Stomach (tissue), 4 donors: ENCODE measurements around the gene AQR.

Experiments used
- EP300 ChIP-seq: sonication (generic); formaldehyde crosslinking; IDR thresholded peaks from one replicate; pipeline ENCODE4 v1.6.1; 2017; ENCODE audit warnings: antibody characterized with exemption
- POLR2A ChIP-seq, 4 donors: fragments of 450-650 bp; IDR thresholded peaks; one replicate each; pipeline ENCODE4 v1.6.1; 2016; ENCODE audit warnings: antibody characterized with exemption in 4 of 4, control low read depth in 2 of 4, mild to moderate bottlenecking in 1 of 4, moderate library complexity in 1 of 4

- TF ChIP-seq POLR2A (IDR thresholded peaks at IDR 0.05) = no peak
- TF ChIP-seq EP300 = no peak
These were observed 164.8 kb downstream of the AQR start for GRCh38 chr15:34804776-34805175.
